ENCODE results near the gene TNNT2. TPM values are rescaled to one million over a fixed set of nuclear protein-coding genes. Genes with fewer than 3 reads are reported as not detected.

The TNNT2 gene
- total and polyA plus RNA-seq, 11 donors: 5,987 to 28,496 (median 7,745) TPM

- DNase-seq (no peak), ATAC-seq (no peak)
- H3K27ac ChIP-seq: no peak overlapping the region
- intact Hi-C loops (cut with DNase I): no loop called here
- peaks cover 0 to 8% (median 0%) of the 10 kb centered on the region in 12 donors for H3K4me1 ChIP-seq
- H3K27me3 ChIP-seq: no peaks in the 10 kb centered on the region
- H3K4me3 ChIP-seq: no peak overlapping the region
- H3K9me3 ChIP-seq: no peaks in the 10 kb centered on the region
- 74 to 89% (median 86%) methylated on average over 9 to 10 of the region's 10 CpGs for WGBS, 4 donors
- no peaks in the 10 kb centered on the region for H3K36me3 ChIP-seq
- no peak for TF ChIP-seq CTCF (IDR thresholded peaks at IDR 0.05)
- no peak for TF ChIP-seq POLR2A (IDR thresholded peaks at IDR 0.05)
These were observed 42.2 kb downstream of the TNNT2 start for GRCh38 chr1:201335174-201335870.

GRCh38 chr1:201334325-201335173 lies 42.9 kb downstream of the TNNT2 start:
- peak overlapping the region in 2 of 12 donors; percentile 17 to 33 for H3K27ac ChIP-seq
- peak in 2 of 5 donors; percentile 6 to 31 for DNase-seq
- no peaks in the 10 kb centered on the region for H3K9me3 ChIP-seq
- intact Hi-C loops (cut with DNase I): no loop called here
- peaks cover 0 to 16% (median 0%) of the 10 kb centered on the region in 12 donors for H3K4me1 ChIP-seq
- no peak overlapping the region for H3K4me3 ChIP-seq
- 60 to 77% (median 70%) methylated on average over 11 of the region's 11 CpGs for WGBS, 4 donors
- TF ChIP-seq POLR2A (IDR thresholded peaks at IDR 0.05) (no peak), CTCF (IDR thresholded peaks at IDR 0.05) (no peak)
- no peaks in the 10 kb centered on the region for H3K36me3 ChIP-seq
- no peaks in the 10 kb centered on the region for H3K27me3 ChIP-seq
- ATAC-seq: no peak

- H3K27me3 ChIP-seq: no peaks in the 10 kb centered on the region
- no peak for ATAC-seq
- no peak overlapping the region for H3K4me3 ChIP-seq
- H3K9me3 ChIP-seq: no peaks in the 10 kb centered on the region
- peaks cover 0 to 27% (median 0%) of the 10 kb centered on the region in 12 donors for H3K4me1 ChIP-seq
- WGBS, 4 donors: 95 to 96% (median 96%) methylated on average over 9 to 10 of the region's 10 CpGs
- peak in 2 of 5 donors; percentile 1 to 32 for DNase-seq
- no peak overlapping the region for H3K27ac ChIP-seq
- intact Hi-C loops (cut with DNase I): no loop called here
- no peaks in the 10 kb centered on the region for H3K36me3 ChIP-seq
- no peak for TF ChIP-seq CTCF (IDR thresholded peaks at IDR 0.05)
- no peak for TF ChIP-seq POLR2A (IDR thresholded peaks at IDR 0.05)
These were observed 44.7 kb downstream of the TNNT2 start for GRCh38 chr1:201332616-201333335.
